A549 treated with CORT108297 at 1 μM for 4 hours (cell line): ENCODE data around the gene NDEL1. TPM values are rescaled to one million over a fixed set of nuclear protein-coding genes. Genes with fewer than 3 reads are reported as not detected.

Experiments
- total RNA-seq: library from RNA; stranded (reverse); fragments of 200-300 nt; extraction: Qiagen RNA extraction; gene quantifications from 5 replicates; pipeline ENCODE4 v1.2.3, GENCODE V29; 2022

NDEL1 gene
- 53.5 to 69.0 TPM (median 61.5 TPM) in 5 replicates for total RNA-seq

DNA sequence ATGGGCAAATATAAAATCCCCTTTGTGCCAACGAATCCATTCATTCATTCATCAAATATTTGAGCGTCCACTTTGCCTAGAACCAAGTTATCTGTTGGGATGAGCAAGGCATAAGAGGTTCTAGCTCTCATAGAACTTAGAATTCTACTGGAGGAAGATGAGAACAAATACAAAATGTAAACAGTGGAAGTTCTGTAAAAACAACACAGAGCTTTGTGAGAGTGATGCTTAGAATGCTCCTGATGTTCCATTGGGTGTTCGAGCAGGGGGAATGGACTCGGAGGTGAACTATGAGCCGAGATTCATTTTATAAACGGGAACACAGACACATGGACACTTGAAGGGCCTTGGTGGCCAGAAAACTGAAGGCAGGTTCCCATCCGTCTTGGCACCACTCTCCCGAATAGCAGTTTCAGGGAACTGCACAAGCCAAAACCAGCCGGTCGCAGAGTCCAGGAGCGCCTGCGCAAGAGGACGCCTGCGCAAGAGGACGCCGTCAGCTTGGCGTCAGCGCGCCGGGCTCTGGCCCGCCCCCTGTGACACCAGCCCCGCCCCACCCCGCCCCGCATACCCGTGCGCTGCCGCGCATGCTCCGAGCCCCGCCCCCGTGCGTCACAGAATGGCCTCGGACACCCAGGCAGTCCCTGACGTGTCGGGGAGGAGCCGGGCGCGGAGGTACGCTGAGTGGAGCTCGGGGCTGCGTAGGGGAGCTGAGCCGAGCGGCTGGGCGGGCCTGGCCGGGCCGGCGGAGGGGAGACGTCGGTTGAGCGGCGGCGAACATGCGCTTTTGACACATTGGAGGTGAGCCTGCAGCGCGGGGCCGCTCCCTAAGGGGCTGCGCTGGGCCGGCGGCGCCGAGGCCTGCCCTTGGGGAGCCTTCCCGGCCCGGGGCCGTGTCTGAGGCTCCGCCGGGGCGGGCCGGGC lies at the start of gene NDEL1:
TSS of gene NDEL1 (plus strand) at position 640 of the 924 bp plus-strand sequence. CDS start 8,388 bp downstream, outside the sequence.

GRCh38 chr17:8397636-8398035 lies 38.0 kb upstream of the NDEL1 start, which contains the start of gene RNF222:
Gene RNF222 (minus strand): TSS chr17:8397827. CDS start chr17:8393461, 4,366 bp downstream.

Other genes with a start within 250 kb of the NDEL1 start
- 5.4 to 9.0 TPM (median 8.1 TPM) in 5 replicates for gene BORCS6, start 245.7 kb upstream of the NDEL1 start, total RNA-seq
- 156 to 178 TPM (median 158 TPM) in 5 replicates for gene AURKB, start 225.3 kb upstream of the NDEL1 start, total RNA-seq
- 11.3 to 21.2 TPM (median 17.1 TPM) in 5 replicates for gene CTC1, start 187.8 kb upstream of the NDEL1 start, total RNA-seq
- 47.8 to 55.0 TPM (median 53.4 TPM) in 5 replicates for gene PFAS, start 186.6 kb upstream of the NDEL1 start, total RNA-seq
- gene RANGRF, start 147.2 kb upstream of the NDEL1 start, total RNA-seq = 36.6 to 48.2 TPM (median 47.6 TPM) in 5 replicates
- 5.9 to 9.1 TPM (median 7.4 TPM) in 5 replicates for gene SLC25A35, start 140.5 kb upstream of the NDEL1 start, total RNA-seq
- gene ARHGEF15, start 125.6 kb upstream of the NDEL1 start, total RNA-seq = 0.03 TPM in 1 of 5 replicates, not detected in the others
- gene ODF4, start 96.0 kb upstream of the NDEL1 start, total RNA-seq = not detected in 5 replicates
- gene RPL26, start 52.7 kb upstream of the NDEL1 start, total RNA-seq = 3,440 to 4,568 TPM (median 3,797 TPM) in 5 replicates
- not detected in 5 replicates for gene RNF222, start 38.1 kb upstream of the NDEL1 start, total RNA-seq
- 18.0 to 23.7 TPM (median 22.0 TPM) in 5 replicates for gene MYH10, start 194.8 kb downstream of the NDEL1 start, total RNA-seq